ENCODE data around the gene MRPL58. TPM values are rescaled to one million over a fixed set of nuclear protein-coding genes. Genes with fewer than 3 reads are reported as not detected.

Gene MRPL58
- total RNA-seq, 3 donors from 2014 or later (not counting 1 experiment from before 2014, with no cell fraction given): 9.0 to 15.7 (median 12.9) TPM

DNA sequence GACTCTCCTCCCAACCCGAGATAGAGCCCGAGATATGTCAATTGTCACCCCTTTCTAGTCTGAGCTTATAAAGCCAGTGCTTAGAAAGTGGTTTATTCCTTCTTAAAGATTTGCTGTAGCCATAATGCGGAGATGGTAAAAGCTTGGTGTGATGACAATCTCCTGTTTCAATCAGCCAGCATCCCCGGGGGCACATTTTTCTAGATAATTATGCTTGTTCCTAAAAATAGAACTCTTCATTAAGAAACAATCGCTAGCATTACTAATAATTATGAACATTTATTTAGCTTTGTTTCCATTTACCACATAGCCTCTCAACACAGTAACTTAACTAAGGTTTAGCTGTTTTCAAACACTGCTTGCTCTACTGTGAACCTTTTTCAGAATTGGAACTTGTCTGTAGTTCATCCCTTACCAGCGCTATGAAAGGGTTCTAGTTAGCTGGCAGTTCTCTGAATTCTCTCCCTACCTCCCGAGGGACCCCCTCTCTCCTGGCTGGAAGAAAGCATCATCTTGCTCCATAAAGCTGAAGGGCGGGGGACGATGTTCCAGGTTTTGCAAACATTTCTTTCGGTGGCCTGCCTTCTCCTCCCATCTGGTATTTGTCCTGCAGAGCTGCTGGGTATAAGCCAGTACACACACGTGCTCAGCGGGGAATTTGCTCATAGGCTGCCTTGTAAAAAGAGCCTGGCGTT lies 922 bp upstream of the MRPL58 start:
- H3K36me3 Mint-ChIP-seq: no peaks in the 10 kb centered on the region
- 95% methylated on average over 13 of the region's 13 CpGs for WGBS (ENCODE audit: insufficient coverage)
- H3K27me3 Mint-ChIP-seq (ENCODE audit: low read depth in 2 of 2): no peaks in the 10 kb centered on the region
- H3K4me3 ChIP-seq (ENCODE audit: low read length): no peak overlapping the region
- intact Hi-C loops (cut with micrococcal nuclease): loop anchor here (2.0 kb wide), 2 partner anchors 35 to 51 kb away; partner anchors contain the start of genes ATP5PD and KCTD2
- H3K4me3 Mint-ChIP-seq: peak overlapping the region; percentile 95
- DNase-seq: peak in 1 of 2 donors; percentile 13
- ATAC-seq: no peak
- no peak for TF ChIP-seq CTCF (IDR thresholded peaks at IDR 0.05)
- H3K4me1 ChIP-seq (ENCODE audit: control insufficient read depth, insufficient read depth, low read length): peaks cover 16% of the 10 kb centered on the region
- no peaks in the 10 kb centered on the region for H3K9me3 Mint-ChIP-seq
- no peaks in the 10 kb centered on the region for H3K27me3 ChIP-seq (ENCODE audit: control insufficient read depth, insufficient read depth, low read length)
- peak overlapping the region; percentile 82 for H3K27ac ChIP-seq (ENCODE audit: low read length)
- H3K9me3 ChIP-seq (ENCODE audit: control insufficient read depth, insufficient read depth, low read length): no peaks in the 10 kb centered on the region
- peaks cover 17 to 33% of the 10 kb centered on the region in 2 donors for H3K4me1 Mint-ChIP-seq
- no peaks in the 10 kb centered on the region for H3K36me3 ChIP-seq (ENCODE audit: control insufficient read depth, insufficient read depth, low read length)
- peak overlapping the region; percentile 88 to 95 for H3K27ac Mint-ChIP-seq

DNA sequence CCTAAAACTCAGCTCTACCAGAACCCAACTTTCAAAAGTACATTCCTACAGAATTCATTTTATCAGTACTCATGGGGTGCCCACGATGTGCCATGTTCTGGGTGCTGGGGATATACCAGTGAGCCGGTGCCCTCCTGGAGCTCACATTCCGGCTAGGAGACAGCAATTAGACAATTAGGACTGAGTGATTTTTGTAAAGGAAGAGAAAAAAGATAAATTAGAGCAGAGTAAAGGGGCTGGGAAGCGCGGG lies 449 bp upstream of the MRPL58 start:
- H3K4me1 Mint-ChIP-seq: peaks cover 17 to 33% of the 10 kb centered on the region in 2 donors
- H3K9me3 Mint-ChIP-seq: no peaks in the 10 kb centered on the region

DNA sequence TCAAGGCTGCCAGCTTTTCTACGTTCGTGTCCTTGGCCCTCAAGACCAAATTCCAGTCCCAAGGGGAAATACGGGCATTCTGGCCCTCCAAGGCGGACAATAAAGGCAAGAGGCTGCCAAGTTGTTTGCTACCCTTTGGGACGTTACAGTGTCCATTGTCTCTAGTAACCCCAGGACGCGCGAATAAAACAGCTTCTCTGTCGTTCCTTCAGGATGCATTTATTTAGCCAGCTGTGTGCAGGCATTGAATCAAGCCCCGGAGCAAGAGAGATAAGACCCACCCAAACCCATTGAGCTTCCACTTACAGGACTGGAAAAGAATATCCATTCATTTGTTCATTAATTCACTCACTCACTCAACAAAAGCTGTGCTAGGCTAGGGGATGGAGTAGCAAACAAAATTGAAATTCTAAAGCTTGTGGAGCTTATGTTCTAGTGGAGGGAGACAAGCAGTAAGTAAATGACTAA lies 656 bp downstream of the MRPL58 start:
- no peaks in the 10 kb centered on the region for H3K36me3 ChIP-seq (ENCODE audit: control insufficient read depth, insufficient read depth, low read length)
- H3K9me3 Mint-ChIP-seq: no peaks in the 10 kb centered on the region
- TF ChIP-seq CTCF (IDR thresholded peaks at IDR 0.05): no peak
- peak overlapping the region; percentile 82 for H3K27ac ChIP-seq (ENCODE audit: low read length)
- peak overlapping the region; percentile 95 for H3K4me3 Mint-ChIP-seq
- H3K4me1 ChIP-seq (ENCODE audit: control insufficient read depth, insufficient read depth, low read length): peaks cover 16% of the 10 kb centered on the region
- peak overlapping the region; percentile 88 to 95 for H3K27ac Mint-ChIP-seq
- peak overlapping the region; percentile 76 for H3K4me3 ChIP-seq (ENCODE audit: low read length)
- H3K27me3 Mint-ChIP-seq (ENCODE audit: low read depth in 2 of 2): no peaks in the 10 kb centered on the region
- intact Hi-C loops (cut with micrococcal nuclease): loop anchor here (2.0 kb wide), 2 partner anchors 34 to 52 kb away; partner anchors contain the start of genes ATP5PD and KCTD2
- no peaks in the 10 kb centered on the region for H3K36me3 Mint-ChIP-seq
- 2% methylated on average over 10 of the region's 10 CpGs for WGBS (ENCODE audit: insufficient coverage)
- H3K4me1 Mint-ChIP-seq: peaks cover 17 to 33% of the 10 kb centered on the region in 2 donors
- H3K9me3 ChIP-seq (ENCODE audit: control insufficient read depth, insufficient read depth, low read length): no peaks in the 10 kb centered on the region
- DNase-seq (no peak), ATAC-seq (no peak)
- no peaks in the 10 kb centered on the region for H3K27me3 ChIP-seq (ENCODE audit: control insufficient read depth, insufficient read depth, low read length)

More for the DNA sequence above, 449 bp upstream of the MRPL58 start:
- no peaks in the 10 kb centered on the region for H3K9me3 ChIP-seq (ENCODE audit: control insufficient read depth, insufficient read depth, low read length)
- Mint-ChIP-seq H3K4me3 (peak overlapping the region; percentile 95), H3K36me3 (no peaks in the 10 kb centered on the region), H3K27ac (peak overlapping the region; percentile 88 to 95), H3K27me3 (ENCODE audit: low read depth in 2 of 2) (no peaks in the 10 kb centered on the region)
- no peak for TF ChIP-seq CTCF (IDR thresholded peaks at IDR 0.05)
- H3K27me3 ChIP-seq (ENCODE audit: control insufficient read depth, insufficient read depth, low read length): no peaks in the 10 kb centered on the region
- WGBS (ENCODE audit: insufficient coverage): 78% methylated on average over 5 of the region's 5 CpGs
- H3K4me3 ChIP-seq (ENCODE audit: low read length): peak overlapping the region; percentile 76
- intact Hi-C loops (cut with micrococcal nuclease): loop anchor here (2.0 kb wide), 2 partner anchors 35 to 51 kb away; partner anchors contain the start of genes ATP5PD and KCTD2
- ATAC-seq (no peak), DNase-seq (no peak)
- peak overlapping the region; percentile 82 for H3K27ac ChIP-seq (ENCODE audit: low read length)
- peaks cover 16% of the 10 kb centered on the region for H3K4me1 ChIP-seq (ENCODE audit: control insufficient read depth, insufficient read depth, low read length)
- no peaks in the 10 kb centered on the region for H3K36me3 ChIP-seq (ENCODE audit: control insufficient read depth, insufficient read depth, low read length)

Measured in natural killer cell (primary cell).